ENCODE data around the gene DUOX1.

DUOX1 gene

DNA sequence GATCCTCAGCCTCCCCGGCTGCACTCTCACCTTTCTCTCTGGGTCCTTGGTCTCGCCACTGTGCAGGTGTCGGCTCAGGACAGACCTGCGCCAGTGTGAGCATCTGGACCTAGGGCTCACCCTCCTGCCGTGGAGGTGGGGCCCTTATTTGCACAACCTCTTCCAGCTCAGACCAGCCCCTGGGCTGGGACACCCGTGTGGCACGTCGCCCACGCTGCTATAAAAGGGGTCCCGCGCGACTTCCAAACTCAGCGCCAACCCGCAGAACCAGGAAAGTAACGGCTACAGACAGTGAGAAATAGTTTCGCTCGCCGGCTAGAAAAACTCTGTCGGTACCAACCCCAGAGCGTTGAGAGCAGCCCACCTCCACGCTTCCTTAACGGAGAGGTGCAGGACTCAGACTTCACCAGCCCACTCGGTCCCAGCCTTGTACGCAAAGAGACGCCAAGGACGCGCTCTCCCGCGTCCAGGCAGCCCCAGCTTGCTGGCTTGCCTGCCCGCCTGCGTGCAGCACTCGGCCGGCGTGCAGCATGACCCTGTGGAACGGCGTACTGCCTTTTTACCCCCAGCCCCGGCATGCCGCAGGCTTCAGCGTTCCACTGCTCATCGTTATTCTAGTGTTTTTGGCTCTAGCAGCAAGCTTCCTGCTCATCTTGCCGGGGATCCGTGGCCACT lies 15.6 kb upstream of the DUOX1 start, which contains the start of the genes DUOX2 and DUOXA2:
DUOX2 (minus strand) TSS at position 97 of the 675 bp plus-strand sequence. CDS start 761 bp downstream, outside the sequence.
DUOXA2 (plus strand) TSS at position 251 of the 675 bp plus-strand sequence; CDS start at position 531, 280 bp downstream.
- no peak for FAIRE-seq
- no peak for DNase-seq (ENCODE audit: insufficient read length, low spot score)
- no peak for TF ChIP-seq SPI1 (IDR thresholded peaks at IDR 0.05; ENCODE audit: low read depth, low read length)

DNA sequence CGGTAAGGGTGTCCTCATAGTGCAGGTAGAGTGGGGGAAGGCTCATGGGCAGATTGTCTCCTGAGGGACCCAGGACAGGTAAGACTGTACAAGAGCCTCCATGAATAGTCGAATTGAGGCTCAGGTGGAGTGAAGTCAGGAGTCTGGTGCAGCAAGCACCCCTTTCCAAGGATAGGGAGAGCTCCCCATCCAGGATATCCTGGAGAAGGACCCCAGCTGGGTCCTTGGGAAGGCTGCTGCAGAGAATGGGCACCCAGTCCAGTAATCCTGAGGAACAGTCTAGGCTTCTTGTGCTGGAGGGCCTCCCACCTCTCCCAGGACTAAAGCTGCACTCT lies 15.1 kb upstream of the DUOX1 start:
- no peak for TF ChIP-seq PAX5 (IDR thresholded peaks at IDR 0.05; ENCODE audit: insufficient read depth, low read length, severe bottlenecking)
- no peak for TF ChIP-seq SPI1 (IDR thresholded peaks at IDR 0.05; ENCODE audit: low read depth, low read length)
- no peak for TF ChIP-seq POLR2A (IDR thresholded peaks at IDR 0.05; ENCODE audit: low read depth, low read length)
- TF ChIP-seq POLR2AphosphoS5 (IDR thresholded peaks at IDR 0.05; ENCODE audit: low read depth, low read length), result no peak
- no peak for TF ChIP-seq TAF1 (IDR thresholded peaks at IDR 0.05; ENCODE audit: low read depth, low read length)
- TF ChIP-seq POU2F2 (IDR thresholded peaks at IDR 0.05; ENCODE audit: low read depth, low read length), result no peak
- FAIRE-seq (no peak), DNase-seq (ENCODE audit: insufficient read length, low spot score) (no peak)

DNA sequence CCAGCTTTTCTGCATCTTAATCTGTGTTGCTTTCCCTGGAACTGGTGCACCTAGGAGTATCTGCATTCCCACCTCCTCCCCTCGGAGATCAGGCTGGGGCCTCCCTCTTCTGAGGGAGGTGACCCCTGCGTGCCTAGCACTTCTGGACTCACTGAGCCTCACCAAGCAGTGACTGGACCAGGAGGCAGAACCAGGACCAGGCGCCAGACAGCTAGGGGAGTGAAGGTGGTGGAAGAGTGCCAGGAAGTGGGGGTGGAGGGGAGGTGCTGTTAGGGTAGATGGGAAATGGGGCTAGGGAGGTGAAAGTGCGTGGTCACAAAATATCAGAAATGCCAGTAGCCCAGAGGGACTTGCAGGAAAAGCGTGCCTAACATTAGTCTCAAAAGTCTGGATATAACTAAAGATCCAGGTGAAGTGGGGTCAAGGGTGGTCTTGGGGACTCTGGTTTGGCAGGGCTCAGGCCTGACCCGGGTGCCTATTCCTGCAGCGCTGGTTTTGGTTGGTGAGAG lies 14.4 kb upstream of the DUOX1 start:
- no peak for FAIRE-seq
- TF ChIP-seq POU2F2 (IDR thresholded peaks at IDR 0.05; ENCODE audit: low read depth, low read length) (no peak), SPI1 (IDR thresholded peaks at IDR 0.05; ENCODE audit: low read depth, low read length) (no peak), TAF1 (IDR thresholded peaks at IDR 0.05; ENCODE audit: low read depth, low read length) (no peak)
- DNase-seq (ENCODE audit: insufficient read length, low spot score), result no peak

DNA sequence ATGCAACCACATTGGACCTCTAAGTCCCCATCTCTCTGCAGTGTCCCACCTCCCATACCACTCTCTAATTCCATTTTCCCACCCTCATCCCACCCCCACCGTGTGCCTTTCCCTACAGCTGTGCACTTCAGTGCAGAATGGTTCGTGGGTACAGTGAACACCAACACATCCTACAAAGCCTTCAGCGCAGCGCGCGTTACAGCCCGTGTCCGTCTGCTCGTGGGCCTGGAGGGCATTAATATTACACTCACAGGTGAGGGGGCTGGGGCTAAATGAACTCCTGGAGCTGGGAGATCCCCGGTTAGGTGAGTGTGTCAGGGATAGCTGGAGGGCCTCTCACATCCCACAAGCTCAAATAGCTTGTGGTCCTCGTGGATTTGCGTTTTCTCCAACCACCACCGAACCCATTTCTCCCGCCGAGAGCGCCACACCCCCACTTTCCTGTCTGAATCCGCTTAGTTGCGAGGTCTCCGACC lies 13.8 kb upstream of the DUOX1 start:
- TF ChIP-seq TAF1 (IDR thresholded peaks at IDR 0.05; ENCODE audit: low read depth, low read length), result no peak
- no peak for TF ChIP-seq POU2F2 (IDR thresholded peaks at IDR 0.05; ENCODE audit: low read depth, low read length)
- TF ChIP-seq POLR2AphosphoS5 (IDR thresholded peaks at IDR 0.05; ENCODE audit: low read depth, low read length), result no peak
- TF ChIP-seq POLR2A (IDR thresholded peaks at IDR 0.05; ENCODE audit: low read depth, low read length), result no peak
- no peak for TF ChIP-seq SPI1 (IDR thresholded peaks at IDR 0.05; ENCODE audit: low read depth, low read length)
- TF ChIP-seq PAX5 (IDR thresholded peaks at IDR 0.05; ENCODE audit: insufficient read depth, low read length, severe bottlenecking), result no peak
- no peak for DNase-seq (ENCODE audit: insufficient read length, low spot score)
- no peak for FAIRE-seq

DNA sequence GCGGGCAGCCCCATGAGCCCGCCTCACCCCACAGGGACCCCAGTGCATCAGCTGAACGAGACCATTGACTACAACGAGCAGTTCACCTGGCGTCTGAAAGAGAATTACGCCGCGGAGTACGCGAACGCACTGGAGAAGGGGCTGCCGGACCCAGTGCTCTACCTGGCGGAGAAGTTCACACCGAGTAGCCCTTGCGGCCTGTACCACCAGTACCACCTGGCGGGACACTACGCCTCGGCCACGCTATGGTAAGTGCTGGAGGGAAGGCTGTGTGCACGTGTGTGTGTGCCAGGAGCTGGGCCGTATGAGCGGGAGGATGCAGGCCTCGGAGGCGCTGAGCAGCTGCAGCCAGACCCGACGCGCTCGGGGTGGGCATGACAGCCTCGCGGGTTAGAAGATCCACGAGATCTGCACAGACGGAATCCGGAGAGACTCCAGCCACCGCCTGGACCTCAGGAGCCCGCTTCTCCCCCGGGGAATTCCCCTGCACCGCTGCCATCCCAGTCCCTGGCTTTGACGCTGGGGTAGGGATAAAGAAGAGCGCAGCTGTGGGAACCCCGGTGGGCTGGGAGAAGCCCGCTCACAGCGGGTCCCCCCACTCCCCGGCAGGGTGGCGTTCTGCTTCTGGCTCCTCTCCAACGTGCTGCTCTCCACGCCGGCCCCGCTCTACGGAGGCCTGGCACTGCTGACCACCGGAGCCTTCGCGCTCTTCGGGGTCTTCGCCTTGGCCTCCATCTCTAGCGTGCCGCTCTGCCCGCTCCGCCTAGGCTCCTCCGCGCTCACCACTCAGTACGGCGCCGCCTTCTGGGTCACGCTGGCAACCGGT lies 13.1 kb upstream of the DUOX1 start:
- FAIRE-seq (no peak), DNase-seq (ENCODE audit: insufficient read length, low spot score) (no peak)
- TF ChIP-seq POLR2A (IDR thresholded peaks at IDR 0.05; ENCODE audit: low read depth, low read length), result no peak
- no peak for TF ChIP-seq SPI1 (IDR thresholded peaks at IDR 0.05; ENCODE audit: low read depth, low read length)
- no peak for TF ChIP-seq TAF1 (IDR thresholded peaks at IDR 0.05; ENCODE audit: low read depth, low read length)
- TF ChIP-seq POLR2AphosphoS5 (IDR thresholded peaks at IDR 0.05; ENCODE audit: low read depth, low read length), result no peak
- TF ChIP-seq PAX5 (IDR thresholded peaks at IDR 0.05; ENCODE audit: insufficient read depth, low read length, severe bottlenecking), result no peak
- no peak for TF ChIP-seq POU2F2 (IDR thresholded peaks at IDR 0.05; ENCODE audit: low read depth, low read length)

DNA sequence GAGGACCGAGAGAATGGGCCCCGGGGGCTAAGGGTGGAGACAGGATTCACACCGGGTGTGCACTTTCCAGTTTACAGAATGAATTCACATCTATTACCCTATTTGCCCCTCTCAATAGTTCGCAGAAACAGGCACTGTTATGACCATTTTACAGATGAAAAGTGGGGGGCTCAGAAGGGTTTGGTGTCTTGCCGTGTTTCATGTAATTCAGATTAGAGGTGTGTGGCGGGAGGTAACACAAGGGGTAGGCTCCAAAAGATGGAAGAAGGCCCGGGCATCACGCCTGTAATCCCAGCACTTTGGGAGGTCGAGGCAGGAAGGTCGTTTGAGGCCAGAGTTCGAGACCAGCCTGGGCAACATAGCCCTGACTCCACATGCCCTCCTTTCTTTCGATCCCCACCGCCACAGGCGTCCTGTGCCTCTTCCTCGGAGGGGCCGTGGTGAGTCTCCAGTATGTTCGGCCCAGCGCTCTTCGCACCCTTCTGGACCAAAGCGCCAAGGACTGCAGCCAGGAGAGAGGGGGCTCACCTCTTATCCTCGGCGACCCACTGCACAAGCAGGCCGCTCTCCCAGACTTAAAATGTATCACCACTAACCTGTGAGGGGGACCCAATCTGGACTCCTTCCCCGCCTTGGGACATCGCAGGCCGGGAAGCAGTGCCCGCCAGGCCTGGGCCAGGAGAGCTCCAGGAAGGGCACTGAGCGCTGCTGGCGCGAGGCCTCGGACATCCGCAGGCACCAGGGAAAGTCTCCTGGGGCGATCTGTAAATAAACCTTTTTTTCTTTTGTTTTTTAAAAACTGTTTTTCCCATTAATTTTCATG lies 12.3 kb upstream of the DUOX1 start:
- TF ChIP-seq PAX5 (IDR thresholded peaks at IDR 0.05; ENCODE audit: insufficient read depth, low read length, severe bottlenecking), result no peak
- no peak for TF ChIP-seq SPI1 (IDR thresholded peaks at IDR 0.05; ENCODE audit: low read depth, low read length)
- no peak for TF ChIP-seq TAF1 (IDR thresholded peaks at IDR 0.05; ENCODE audit: low read depth, low read length)
- TF ChIP-seq POLR2A (IDR thresholded peaks at IDR 0.05; ENCODE audit: low read depth, low read length), result no peak
- no peak for TF ChIP-seq POU2F2 (IDR thresholded peaks at IDR 0.05; ENCODE audit: low read depth, low read length)
- TF ChIP-seq POLR2AphosphoS5 (IDR thresholded peaks at IDR 0.05; ENCODE audit: low read depth, low read length), result no peak
- no peak for FAIRE-seq

DNA sequence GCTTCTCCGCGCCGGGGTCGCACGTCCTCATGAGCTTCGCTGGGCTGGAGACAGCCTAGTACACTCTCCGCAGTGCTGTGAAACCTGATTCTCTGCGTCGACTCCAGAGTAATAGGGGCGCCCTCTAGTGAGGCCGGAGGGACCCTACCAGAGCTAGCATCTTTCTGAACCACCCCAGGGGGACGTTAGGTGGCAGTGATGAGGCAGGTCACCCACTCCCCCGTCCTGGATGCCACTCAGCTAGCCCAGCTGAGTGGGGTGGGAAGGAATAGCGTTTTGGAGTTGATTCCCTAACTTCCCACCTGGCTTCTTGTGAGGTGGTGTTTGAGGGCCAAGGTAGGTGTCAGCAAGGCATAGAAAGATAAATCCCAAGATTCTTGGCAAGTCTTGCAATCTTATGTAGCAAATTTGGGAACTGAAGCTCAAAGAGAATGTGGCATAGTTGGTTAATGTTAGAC lies 11.6 kb upstream of the DUOX1 start:
- TF ChIP-seq PAX5 (IDR thresholded peaks at IDR 0.05; ENCODE audit: insufficient read depth, low read length, severe bottlenecking) (peak; percentile 16), POLR2AphosphoS5 (IDR thresholded peaks at IDR 0.05; ENCODE audit: low read depth, low read length) (no peak)
- DNase-seq (ENCODE audit: insufficient read length, low spot score) (peak; percentile 88), FAIRE-seq (peak; percentile 96)

More for the DNA sequence above, 12.3 kb upstream of the DUOX1 start:
- no peak for DNase-seq (ENCODE audit: insufficient read length, low spot score)

DNA sequence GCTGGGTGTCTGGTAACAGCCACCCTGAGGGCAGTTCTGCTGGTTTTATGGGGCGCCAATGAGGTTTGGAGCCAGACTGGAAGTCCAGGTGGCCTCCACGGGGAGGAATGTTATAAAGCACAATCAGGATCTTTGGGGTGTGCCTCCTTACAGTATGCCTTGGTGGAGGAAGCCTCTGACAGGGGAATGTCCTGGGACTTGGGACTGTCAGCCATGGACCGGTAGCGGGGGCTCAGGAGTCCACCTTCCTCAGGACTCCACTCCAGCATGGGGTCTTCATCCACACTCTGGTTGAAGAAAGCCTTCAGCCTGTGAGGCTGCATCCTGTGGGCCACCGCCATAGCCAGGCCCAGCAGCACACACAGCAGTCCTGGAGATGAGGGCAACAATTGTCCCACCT lies 10.8 kb upstream of the DUOX1 start:
- DNase-seq (ENCODE audit: insufficient read length, low spot score), result no peak
- no peak for TF ChIP-seq POLR2AphosphoS5 (IDR thresholded peaks at IDR 0.05; ENCODE audit: low read depth, low read length)
- TF ChIP-seq POLR2A (IDR thresholded peaks at IDR 0.05; ENCODE audit: low read depth, low read length), result no peak
- no peak for TF ChIP-seq POU2F2 (IDR thresholded peaks at IDR 0.05; ENCODE audit: low read depth, low read length)
- no peak for FAIRE-seq

Data from GM12891 (cell line).